HuH-7.5 (cell line): ENCODE data around the gene SCO2.
A peak's percentile ranks its signal among the peaks of the same experiment; 100 is the strongest.

Source experiments
- DNase-seq: peaks from one replicate; pipeline ENCODE4 v3.0.0; 2011; ENCODE audit warnings: low spot score

The SCO2 gene

DNA sequence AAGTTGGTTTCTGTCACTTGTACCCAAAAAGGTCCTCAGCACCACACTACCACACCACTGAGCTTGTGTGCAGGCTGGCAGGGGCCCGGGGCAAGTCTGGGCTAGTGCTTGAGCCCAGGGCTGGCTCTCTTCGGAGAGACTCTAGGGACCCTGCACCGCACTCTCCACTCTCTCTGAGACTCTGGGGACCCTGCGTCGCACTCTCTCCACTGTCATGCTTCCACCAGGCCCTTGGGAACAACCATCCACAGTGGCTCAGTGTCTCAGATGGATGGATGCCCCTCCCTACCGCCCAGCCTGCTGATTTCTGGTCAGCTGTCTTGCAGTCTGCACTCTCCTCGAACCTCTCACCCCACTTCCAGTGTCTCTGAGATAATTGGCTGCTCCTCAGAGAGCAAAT is 48.5 kb downstream of the SCO2 start:
- no peak for DNase-seq

GRCh38 chr22:50475652-50476002 is 49.8 kb downstream of the SCO2 start:
- DNase-seq: no peak

GRCh38 chr22:50474710-50475651 is 50.4 kb downstream of the SCO2 start, which contains the start of gene SBF1:
TSS of gene SBF1 (minus strand) at chr22:50475035. CDS start at chr22:50474840, 195 bp downstream.
- DNase-seq: peak; percentile 100

DNA sequence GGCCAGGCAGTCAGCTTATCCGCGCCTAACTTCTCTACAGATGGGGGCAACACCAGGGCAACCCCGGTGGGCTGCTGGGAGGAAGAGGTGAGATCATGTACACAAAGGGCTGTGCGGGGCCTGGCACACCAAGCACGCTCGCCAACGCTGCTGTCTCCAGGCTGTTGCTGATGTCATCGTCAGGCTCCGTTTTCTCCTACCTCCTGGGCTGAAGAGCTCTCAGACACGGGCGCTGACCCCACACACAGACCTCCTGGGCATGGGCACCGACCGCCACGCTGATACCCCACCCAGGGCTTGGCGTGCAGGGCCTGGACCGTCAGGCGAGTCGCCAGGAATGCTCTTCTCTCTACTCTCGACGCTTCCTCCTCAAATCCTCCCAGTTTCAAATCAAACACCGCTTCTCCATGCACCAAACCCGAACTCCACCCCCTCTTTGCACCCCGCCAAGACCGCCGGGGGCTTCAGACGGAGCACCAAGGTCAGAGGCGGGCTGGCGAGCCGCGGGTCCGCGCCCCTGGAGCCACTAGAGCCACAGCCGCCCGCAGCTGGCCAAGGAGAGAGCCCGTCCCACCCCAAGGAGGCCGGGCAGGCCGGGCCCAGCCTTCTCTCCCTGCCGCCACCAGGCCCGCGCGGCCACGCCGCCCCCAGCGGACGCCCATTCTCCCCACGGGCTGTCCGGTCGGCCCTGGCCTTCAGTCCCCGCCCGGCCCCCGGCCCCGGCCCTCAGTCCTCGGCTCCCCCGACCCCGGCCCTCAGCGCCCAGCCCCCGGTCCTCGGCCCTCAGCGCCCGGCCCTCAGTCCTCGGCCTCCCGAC is 51.3 kb downstream of the SCO2 start:
- DNase-seq: peak; percentile 81
